Neutrophil (primary cell): ENCODE results near the gene HLTF.

Experiments used
- H3K27ac ChIP-seq: fragments of 200-600 bp; sonication (generic); 2 replicates; pipeline ENCODE4 v1.5.1; 2016; ENCODE audit warnings: mild to moderate bottlenecking, moderate library complexity
- H3K27me3 ChIP-seq: fragments of 200-600 bp; sonication (generic); 2 replicates; pipeline ENCODE4 v1.6.0; 2016; ENCODE audit warnings: mild to moderate bottlenecking
- H3K36me3 ChIP-seq: fragments of 200-600 bp; sonication (generic); 2 replicates; pipeline ENCODE4 v1.5.1; 2017
- H3K4me1 ChIP-seq, 2 experiments: fragments of 200-600 bp in 1 of 2; sonication (generic) in 1 of 2; 1 replicate in 1 of 2; 2 replicates in 1 of 2; pipeline versions ENCODE4 v1.5.1 to v1.6.1; 2013 to 2016; ENCODE audit warnings: low read depth in 1 of 2, low read length in 1 of 2, mild to moderate bottlenecking in 1 of 2, moderate library complexity in 1 of 2; ENCODE audit not compliant: control insufficient read depth in 1 of 2, insufficient read depth in 1 of 2
- H3K4me3 ChIP-seq, 2 experiments: fragments of 200-600 bp in 1 of 2; sonication (generic) in 1 of 2; 1 replicate in 1 of 2; 2 replicates in 1 of 2; pipeline ENCODE4 v1.5.1; 2013 to 2016; ENCODE audit warnings: low read depth in 1 of 2, low read length in 1 of 2, mild to moderate bottlenecking in 1 of 2, moderate library complexity in 1 of 2
- H3K9me3 ChIP-seq: fragments of 200-600 bp; sonication (generic); 2 replicates; pipeline ENCODE4 v1.5.1; 2016
- CTCF ChIP-seq: fragments of 200-600 bp; sonication (generic); IDR thresholded peaks from 2 replicates; pipeline ENCODE4 v1.5.1; 2016; ENCODE audit warnings: antibody characterized with exemption

HLTF gene

GRCh38 chr3:149091983-149092382 lies 5.7 kb upstream of the HLTF start:
- Histone ChIP-seq H3K27me3 (no peaks in the 10 kb centered on the region), H3K36me3 (no peaks in the 10 kb centered on the region), H3K4me1 (no peaks in the 10 kb centered on the region), H3K9me3 (no peaks in the 10 kb centered on the region), H3K4me3 (no peak overlapping the region), H3K27ac (no peak overlapping the region)
- TF ChIP-seq CTCF = no peak

GRCh38 chr3:149090907-149091306 lies 4.6 kb upstream of the HLTF start:
- Histone ChIP-seq H3K36me3 (no peaks in the 10 kb centered on the region), H3K4me3 (no peak overlapping the region), H3K27me3 (no peaks in the 10 kb centered on the region), H3K9me3 (no peaks in the 10 kb centered on the region), H3K27ac (no peak overlapping the region), H3K4me1 (peaks cover 1 to 9% of the 10 kb centered on the region in 2 experiments)
- TF ChIP-seq CTCF = no peak

- TF ChIP-seq CTCF = no peak
- H3K9me3 ChIP-seq = no peaks in the 10 kb centered on the region
- peaks cover 6 to 13% of the 10 kb centered on the region in 2 experiments for H3K4me1 ChIP-seq
- no peaks in the 10 kb centered on the region for H3K36me3 ChIP-seq
- no peak overlapping the region for H3K27ac ChIP-seq
- H3K27me3 ChIP-seq = no peaks in the 10 kb centered on the region
- H3K4me3 ChIP-seq = no peak overlapping the region
Measured at GRCh38 chr3:149090461-149090860, 4.1 kb upstream of the HLTF start.

- H3K27ac ChIP-seq = no peak overlapping the region
- peaks cover 11 to 17% of the 10 kb centered on the region in 2 experiments for H3K4me1 ChIP-seq
- TF ChIP-seq CTCF = no peak
- no peak overlapping the region for H3K4me3 ChIP-seq
- no peaks in the 10 kb centered on the region for H3K36me3 ChIP-seq
- H3K9me3 ChIP-seq = no peaks in the 10 kb centered on the region
- H3K27me3 ChIP-seq = no peaks in the 10 kb centered on the region
Measured at GRCh38 chr3:149089395-149089794, 3.1 kb upstream of the HLTF start.

GRCh38 chr3:149087208-149087607 lies 875 bp upstream of the HLTF start:
- no peaks in the 10 kb centered on the region for H3K9me3 ChIP-seq
- peaks cover 11 to 17% of the 10 kb centered on the region in 2 experiments for H3K4me1 ChIP-seq

More at GRCh38 chr3:149087208-149087607, 875 bp upstream of the HLTF start:
- H3K4me3 ChIP-seq = no peak overlapping the region
- H3K36me3 ChIP-seq = no peaks in the 10 kb centered on the region
- no peak overlapping the region for H3K27ac ChIP-seq
- H3K27me3 ChIP-seq = no peaks in the 10 kb centered on the region
- TF ChIP-seq CTCF = no peak
